ENCODE data around the gene RHBDL1.

RHBDL1 gene

GRCh38 chr16:629833-630248, 45.6 kb upstream of the RHBDL1 start:
- H3K9ac ChIP-seq (ENCODE audit: low read length): no peak overlapping the region
- no peaks in the 10 kb centered on the region for H3K9me2 ChIP-seq (replicated peaks; ENCODE audit: insufficient read depth, low read length)
- no peaks in the 10 kb centered on the region for H3K27me3 ChIP-seq (ENCODE audit: low read length)
- no peaks in the 10 kb centered on the region for H3F3A ChIP-seq (ENCODE audit: insufficient read depth)
- no peaks in the 10 kb centered on the region for H3K36me3 ChIP-seq (ENCODE audit: low read length)
- no peaks in the 10 kb centered on the region for H3K79me2 ChIP-seq (ENCODE audit: insufficient read depth, low read length)
- no peaks in the 10 kb centered on the region for H3K9me3 ChIP-seq (ENCODE audit: insufficient read depth, low read length)
- no peak overlapping the region for H3K4me3 ChIP-seq (ENCODE audit: insufficient read depth, low read length, poor library complexity, severe bottlenecking)
- no peak overlapping the region for H2AFZ ChIP-seq (ENCODE audit: low read depth, low read length, severe bottlenecking)
- no peak overlapping the region for H3K27ac ChIP-seq (ENCODE audit: low read depth, low read length)
- no peaks in the 10 kb centered on the region for H4K20me1 ChIP-seq (ENCODE audit: low read depth, low read length)
- TF ChIP-seq EZH2phosphoT487 (conservative IDR thresholded peaks at IDR 0.05; ENCODE audit: low read length) (no peak), CTCF (IDR thresholded peaks at IDR 0.05; ENCODE audit: insufficient read depth, low read length, poor library complexity, severe bottlenecking) (no peak)
- H3K4me2 ChIP-seq (ENCODE audit: low read depth, low read length, poor library complexity, severe bottlenecking): no peak overlapping the region

- H3K27ac ChIP-seq (ENCODE audit: low read depth, low read length): no peak overlapping the region
- no peaks in the 10 kb centered on the region for H3K36me3 ChIP-seq (ENCODE audit: low read length)
- H3F3A ChIP-seq (ENCODE audit: insufficient read depth): no peaks in the 10 kb centered on the region
- H2AFZ ChIP-seq (ENCODE audit: low read depth, low read length, severe bottlenecking): no peak overlapping the region
- H3K27me3 ChIP-seq (ENCODE audit: low read length): no peaks in the 10 kb centered on the region
- H3K4me2 ChIP-seq (ENCODE audit: low read depth, low read length, poor library complexity, severe bottlenecking): no peak overlapping the region
- no peak overlapping the region for H3K4me3 ChIP-seq (ENCODE audit: insufficient read depth, low read length, poor library complexity, severe bottlenecking)
- TF ChIP-seq CTCF (IDR thresholded peaks at IDR 0.05; ENCODE audit: insufficient read depth, low read length, poor library complexity, severe bottlenecking) (no peak), EZH2phosphoT487 (conservative IDR thresholded peaks at IDR 0.05; ENCODE audit: low read length) (no peak)
- no peak overlapping the region for H3K9ac ChIP-seq (ENCODE audit: low read length)
- H3K9me2 ChIP-seq (replicated peaks; ENCODE audit: insufficient read depth, low read length): no peaks in the 10 kb centered on the region
- H3K9me3 ChIP-seq (ENCODE audit: insufficient read depth, low read length): no peaks in the 10 kb centered on the region
- H3K79me2 ChIP-seq (ENCODE audit: insufficient read depth, low read length): no peaks in the 10 kb centered on the region
- H4K20me1 ChIP-seq (ENCODE audit: low read depth, low read length): no peaks in the 10 kb centered on the region
Measured at GRCh38 chr16:630249-630814, 45.1 kb upstream of the RHBDL1 start.

DNA sequence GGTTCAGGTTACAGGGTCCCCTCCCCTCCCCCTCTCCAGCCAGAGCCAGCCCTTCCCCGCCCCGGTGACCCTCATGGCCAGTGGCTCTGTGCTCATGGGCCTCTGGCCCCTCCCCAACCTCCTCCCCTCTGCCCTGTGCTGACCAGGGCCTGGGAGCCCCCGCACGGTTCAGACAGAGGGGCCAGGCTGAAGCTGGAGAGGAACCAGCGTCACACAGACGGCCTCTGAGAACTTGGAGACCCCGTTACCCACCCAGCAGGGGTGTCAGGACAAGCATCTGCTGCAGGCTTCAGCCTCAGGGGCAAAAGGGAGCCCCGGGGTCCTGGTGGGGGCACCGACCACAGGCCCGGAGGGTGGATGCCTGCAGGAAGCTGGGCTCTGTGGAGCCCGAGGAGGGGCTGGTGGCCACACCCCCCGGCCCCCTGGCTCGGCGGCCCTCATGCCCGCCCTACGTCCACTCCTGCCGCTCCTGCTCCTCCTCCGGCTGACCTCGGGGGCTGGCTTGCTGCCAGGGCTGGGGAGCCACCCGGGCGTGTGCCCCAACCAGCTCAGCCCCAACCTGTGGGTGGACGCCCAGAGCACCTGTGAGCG, 44.6 kb upstream of the RHBDL1 start, which contains the start of gene WFIKKN1:
TSS of gene WFIKKN1 (plus strand) at position 171 of the 591 bp plus-strand sequence. CDS start at position 440, 269 bp downstream.
- H3K9me2 ChIP-seq (replicated peaks; ENCODE audit: insufficient read depth, low read length): no peaks in the 10 kb centered on the region
- no peaks in the 10 kb centered on the region for H3K79me2 ChIP-seq (ENCODE audit: insufficient read depth, low read length)
- H3K4me2 ChIP-seq (ENCODE audit: low read depth, low read length, poor library complexity, severe bottlenecking): no peak within 1 kb of the TSS
- H3K9ac ChIP-seq (ENCODE audit: low read length): no peak within 1 kb of the TSS
- TF ChIP-seq EZH2phosphoT487 (conservative IDR thresholded peaks at IDR 0.05; ENCODE audit: low read length) (no peak), CTCF (IDR thresholded peaks at IDR 0.05; ENCODE audit: insufficient read depth, low read length, poor library complexity, severe bottlenecking) (no peak)
- no peak within 1 kb of the TSS for H3K4me3 ChIP-seq (ENCODE audit: insufficient read depth, low read length, poor library complexity, severe bottlenecking)
- H3K27me3 ChIP-seq (ENCODE audit: low read length): no peaks in the 10 kb centered on the region
- no peak within 1 kb of the TSS for H2AFZ ChIP-seq (ENCODE audit: low read depth, low read length, severe bottlenecking)
- no peaks in the 10 kb centered on the region for H4K20me1 ChIP-seq (ENCODE audit: low read depth, low read length)
- no peaks in the 10 kb centered on the region for H3F3A ChIP-seq (ENCODE audit: insufficient read depth)
- H3K36me3 ChIP-seq (ENCODE audit: low read length): no peaks in the 10 kb centered on the region
- no peaks in the 10 kb centered on the region for H3K9me3 ChIP-seq (ENCODE audit: insufficient read depth, low read length)
- no peak within 1 kb of the TSS for H3K27ac ChIP-seq (ENCODE audit: low read depth, low read length)

Measured in SU-DHL-6 (cell line).